ENCODE results near the gene ISY1. TPM values are rescaled to one million over a fixed set of nuclear protein-coding genes. Genes with fewer than 3 reads are reported as not detected.

The ISY1 gene
- total RNA-seq, 4 donors from 2014 or later, result 1.6 to 14.2 (median 7.2) TPM

- peak overlapping the region; percentile 92 to 98 (median 97) for H3K27ac ChIP-seq
- intact Hi-C loops (cut with DNase I; ENCODE audit: low total_unique reads) (no loop called here), in situ Hi-C loops (cut with MboI; ENCODE audit: low pct_ligation_motif_present in 1 of 4, low pct_unique_long_range_greater_than_20kb in 1 of 4, low sequenced_read_pairs in 3 of 4) (no loop called here)
- no peak for TF ChIP-seq EP300 (IDR thresholded peaks at IDR 0.05; ENCODE audit: low read depth)
- peak; percentile 81 to 84 (median 84) for TF ChIP-seq POLR2AphosphoS5 (IDR thresholded peaks at IDR 0.05)
- peak in 3 of 5 experiments; percentile 39 to 58 (median 54) for TF ChIP-seq CTCF (IDR thresholded peaks at IDR 0.05)
- peak; percentile 83 for TF ChIP-seq POLR2A (IDR thresholded peaks at IDR 0.05)
- peak overlapping the region; percentile 72 to 89 (median 74) for H3K4me3 ChIP-seq
- no peaks in the 10 kb centered on the region for H3K27me3 ChIP-seq
- peaks cover 18 to 63% (median 55%) of the 10 kb centered on the region in 4 donors for H3K4me1 ChIP-seq
- H3K9me3 ChIP-seq, result no peaks in the 10 kb centered on the region
- WGBS, 2 donors (ENCODE audit: low coverage in 1 of 2), result 0% methylated on average over 2 to 16 of the region's 18 CpGs
- DNase-seq, result peak; percentile 93
- H3K36me3 ChIP-seq, result no peaks in the 10 kb centered on the region
These were observed 40.4 kb downstream of the ISY1 start for GRCh38 chr3:129120254-129121004.

- DNase-seq, result peak; percentile 76
- WGBS, 2 donors (ENCODE audit: low coverage in 1 of 2), result 18 to 27% methylated on average over 5 to 13 of the region's 13 CpGs
- TF ChIP-seq POLR2A (IDR thresholded peaks at IDR 0.05), result peak; percentile 38
- no peak for TF ChIP-seq CTCF (IDR thresholded peaks at IDR 0.05)
- peak in 2 of 3 donors; percentile 48 to 58 for TF ChIP-seq POLR2AphosphoS5 (IDR thresholded peaks at IDR 0.05)
- no peaks in the 10 kb centered on the region for H3K9me3 ChIP-seq
- no peaks in the 10 kb centered on the region for H3K36me3 ChIP-seq
- H3K27me3 ChIP-seq, result no peaks in the 10 kb centered on the region
- peak overlapping the region in 3 of 4 donors; percentile 72 to 89 (median 74) for H3K4me3 ChIP-seq
- in situ Hi-C loops (cut with MboI; ENCODE audit: low pct_ligation_motif_present in 1 of 4, low pct_unique_long_range_greater_than_20kb in 1 of 4, low sequenced_read_pairs in 3 of 4), result no loop called here
- peak overlapping the region; percentile 92 to 98 (median 97) for H3K27ac ChIP-seq
- intact Hi-C loops (cut with DNase I; ENCODE audit: low total_unique reads), result no loop called here
- H3K4me1 ChIP-seq, result peaks cover 18 to 63% (median 55%) of the 10 kb centered on the region in 4 donors
These were observed 41.3 kb downstream of the ISY1 start for GRCh38 chr3:129119365-129120100.

GRCh38 chr3:129118745-129119144 lies 42.1 kb downstream of the ISY1 start:
- DNase-seq, result no peak
- WGBS, 2 donors (ENCODE audit: low coverage in 1 of 2), result 45 to 69% methylated on average over 2 to 5 of the region's 5 CpGs
- peak overlapping the region; percentile 92 to 98 (median 97) for H3K27ac ChIP-seq
- H3K4me1 ChIP-seq, result peaks cover 18 to 63% (median 55%) of the 10 kb centered on the region in 4 donors
- H3K9me3 ChIP-seq, result no peaks in the 10 kb centered on the region
- no peak for TF ChIP-seq POLR2A (IDR thresholded peaks at IDR 0.05)
- no peak for TF ChIP-seq POLR2AphosphoS5 (IDR thresholded peaks at IDR 0.05)
- no peak for TF ChIP-seq EP300 (IDR thresholded peaks at IDR 0.05; ENCODE audit: low read depth)
- no peak for TF ChIP-seq CTCF (IDR thresholded peaks at IDR 0.05)
- H3K27me3 ChIP-seq, result no peaks in the 10 kb centered on the region
- in situ Hi-C loops (cut with MboI; ENCODE audit: low pct_ligation_motif_present in 1 of 4, low pct_unique_long_range_greater_than_20kb in 1 of 4, low sequenced_read_pairs in 3 of 4), result no loop called here
- H3K4me3 ChIP-seq, result peak overlapping the region in 2 of 4 donors; percentile 74 to 89
- no peaks in the 10 kb centered on the region for H3K36me3 ChIP-seq
- intact Hi-C loops (cut with DNase I; ENCODE audit: low total_unique reads), result no loop called here

- Histone ChIP-seq H3K9me3 (no peaks in the 10 kb centered on the region), H3K27me3 (no peaks in the 10 kb centered on the region), H3K36me3 (no peaks in the 10 kb centered on the region), H3K27ac (peak overlapping the region in 2 of 4 donors; percentile 43 to 98), H3K4me3 (no peak overlapping the region), H3K4me1 (peaks cover 18 to 47% (median 40%) of the 10 kb centered on the region in 4 donors)
- TF ChIP-seq POLR2AphosphoS5 (IDR thresholded peaks at IDR 0.05) (no peak), POLR2A (IDR thresholded peaks at IDR 0.05) (no peak), CTCF (IDR thresholded peaks at IDR 0.05) (no peak), EP300 (IDR thresholded peaks at IDR 0.05; ENCODE audit: low read depth) (no peak)
- intact Hi-C loops (cut with DNase I; ENCODE audit: low total_unique reads), result no loop called here
- in situ Hi-C loops (cut with MboI; ENCODE audit: low pct_ligation_motif_present in 1 of 4, low pct_unique_long_range_greater_than_20kb in 1 of 4, low sequenced_read_pairs in 3 of 4), result no loop called here
- DNase-seq, result no peak
These were observed 43.7 kb downstream of the ISY1 start for GRCh38 chr3:129117134-129117533.
